Type B pancreatic cell (in vitro differentiated cells): ENCODE measurements around the gene NPRL2. TPM values are rescaled to one million over a fixed set of nuclear protein-coding genes. Genes with fewer than 3 reads are reported as not detected.
A peak's percentile ranks its signal among the peaks of the same experiment; 100 is the strongest.

Experiments
- DNase-seq: peaks from one replicate; pipeline ENCODE4 v3.0.0; 2021; ENCODE audit warnings: mixed read lengths; ENCODE audit not compliant: unreplicated experiment; ENCODE audit errors: extremely low spot score
- H3K27ac Mint-ChIP-seq: 2 replicates; pipeline ENCODE4 v1.8.0; 2021; ENCODE audit warnings: mild to moderate bottlenecking, mixed read lengths
- H3K27me3 Mint-ChIP-seq: 2 replicates; pipeline ENCODE4 v1.8.0; 2021; ENCODE audit warnings: mixed read lengths
- H3K36me3 Mint-ChIP-seq: 2 replicates; pipeline ENCODE4 v1.8.0; 2021; ENCODE audit warnings: mixed read lengths
- H3K4me1 Mint-ChIP-seq: one replicate; pipeline ENCODE4 v1.8.0; 2021; ENCODE audit warnings: mixed read lengths; ENCODE audit not compliant: unreplicated experiment
- H3K4me3 Mint-ChIP-seq: 2 replicates; pipeline ENCODE4 v1.8.0; 2021; ENCODE audit warnings: mild to moderate bottlenecking, mixed read lengths
- H3K9me3 Mint-ChIP-seq: 2 replicates; pipeline ENCODE4 v1.8.0; 2021; ENCODE audit warnings: mixed read lengths
- total RNA-seq: library from RNA; stranded (reverse); gene quantifications from 2 replicates; pipeline ENCODE4 v1.2.1, GENCODE V29; 2021; ENCODE audit warnings: low replicate concordance
- TF ChIP-seq, protein P1 (sequence below): fragments of 200-600 bp; sonication (generic); conservative IDR thresholded peaks from 2 replicates; pipeline ENCODE4 v1.5.0; 2021; ENCODE audit warnings: antibody characterized with exemption, mild to moderate bottlenecking

The NPRL2 gene
- total RNA-seq, 1 donor from 2014 or later = 27.9 TPM

DNA sequence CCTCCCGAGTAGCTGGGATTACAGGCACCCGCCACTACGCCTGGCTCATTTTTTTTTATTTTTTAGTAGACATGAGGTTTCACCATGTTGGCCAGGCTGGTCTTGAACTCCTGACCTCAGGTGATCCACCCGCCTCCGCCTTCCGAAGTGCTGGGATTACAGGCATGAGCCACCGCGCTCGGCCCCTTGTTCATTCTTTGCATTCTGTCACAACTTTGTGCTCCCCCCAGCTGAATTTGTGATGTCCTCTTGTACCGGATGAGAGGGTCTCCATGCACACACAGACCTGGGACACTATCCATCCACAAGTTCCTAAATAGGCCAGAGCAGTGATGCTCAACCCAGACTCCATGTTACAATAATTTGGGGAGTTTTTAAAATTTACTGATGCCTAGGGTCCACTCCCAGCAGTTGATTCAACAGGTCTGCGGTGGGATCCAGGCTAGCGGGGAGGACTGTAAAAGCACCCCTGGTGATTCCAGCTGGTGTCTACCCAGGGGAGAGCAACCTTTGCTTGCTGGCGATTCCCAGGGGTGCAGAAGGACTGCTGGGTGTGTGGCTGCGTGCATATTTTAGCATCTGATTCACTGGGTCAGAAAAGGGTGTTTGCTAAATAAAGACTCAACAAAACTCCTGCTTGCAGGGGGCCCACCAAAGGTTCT, 11.0 kb downstream of the NPRL2 start:
- H3K4me3 Mint-ChIP-seq = peak overlapping the region; percentile 36
- peaks cover 4% of the 10 kb centered on the region for H3K36me3 Mint-ChIP-seq
- peaks cover 53% of the 10 kb centered on the region for H3K27me3 Mint-ChIP-seq
- peaks cover 25% of the 10 kb centered on the region for H3K4me1 Mint-ChIP-seq
- no peaks in the 10 kb centered on the region for H3K9me3 Mint-ChIP-seq
- no peak overlapping the region for H3K27ac Mint-ChIP-seq
- no peak for DNase-seq
- TF ChIP-seq, protein P1, sequence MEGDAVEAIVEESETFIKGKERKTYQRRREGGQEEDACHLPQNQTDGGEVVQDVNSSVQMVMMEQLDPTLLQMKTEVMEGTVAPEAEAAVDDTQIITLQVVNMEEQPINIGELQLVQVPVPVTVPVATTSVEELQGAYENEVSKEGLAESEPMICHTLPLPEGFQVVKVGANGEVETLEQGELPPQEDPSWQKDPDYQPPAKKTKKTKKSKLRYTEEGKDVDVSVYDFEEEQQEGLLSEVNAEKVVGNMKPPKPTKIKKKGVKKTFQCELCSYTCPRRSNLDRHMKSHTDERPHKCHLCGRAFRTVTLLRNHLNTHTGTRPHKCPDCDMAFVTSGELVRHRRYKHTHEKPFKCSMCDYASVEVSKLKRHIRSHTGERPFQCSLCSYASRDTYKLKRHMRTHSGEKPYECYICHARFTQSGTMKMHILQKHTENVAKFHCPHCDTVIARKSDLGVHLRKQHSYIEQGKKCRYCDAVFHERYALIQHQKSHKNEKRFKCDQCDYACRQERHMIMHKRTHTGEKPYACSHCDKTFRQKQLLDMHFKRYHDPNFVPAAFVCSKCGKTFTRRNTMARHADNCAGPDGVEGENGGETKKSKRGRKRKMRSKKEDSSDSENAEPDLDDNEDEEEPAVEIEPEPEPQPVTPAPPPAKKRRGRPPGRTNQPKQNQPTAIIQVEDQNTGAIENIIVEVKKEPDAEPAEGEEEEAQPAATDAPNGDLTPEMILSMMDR = no peak

DNA sequence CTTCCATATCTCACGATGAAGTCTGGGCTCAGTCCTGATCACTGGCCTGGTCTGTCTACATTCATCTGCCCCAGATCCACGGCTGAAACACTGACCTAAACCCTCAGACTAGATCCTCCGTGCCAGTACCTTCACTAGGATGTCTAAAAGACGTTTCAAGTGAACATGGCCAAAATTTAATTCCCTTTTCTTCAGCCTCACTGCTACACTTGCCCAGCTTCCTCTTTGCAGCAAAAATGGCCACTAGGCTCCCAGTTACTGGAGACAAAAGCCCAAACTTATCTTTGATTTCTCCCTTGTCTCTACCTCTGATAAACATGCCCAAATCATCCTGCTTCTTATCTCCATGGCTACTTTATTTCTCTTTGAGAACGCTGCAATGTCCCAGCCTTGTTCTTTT, 11.6 kb downstream of the NPRL2 start:
- no peak for DNase-seq
- H3K27ac Mint-ChIP-seq = peak overlapping the region; percentile 98
- H3K36me3 Mint-ChIP-seq = peaks cover 4% of the 10 kb centered on the region
- peaks cover 50% of the 10 kb centered on the region for H3K27me3 Mint-ChIP-seq
- peaks cover 25% of the 10 kb centered on the region for H3K4me1 Mint-ChIP-seq
- H3K4me3 Mint-ChIP-seq = peak overlapping the region; percentile 98
- TF ChIP-seq, protein P1 = no peak
- no peaks in the 10 kb centered on the region for H3K9me3 Mint-ChIP-seq

DNA sequence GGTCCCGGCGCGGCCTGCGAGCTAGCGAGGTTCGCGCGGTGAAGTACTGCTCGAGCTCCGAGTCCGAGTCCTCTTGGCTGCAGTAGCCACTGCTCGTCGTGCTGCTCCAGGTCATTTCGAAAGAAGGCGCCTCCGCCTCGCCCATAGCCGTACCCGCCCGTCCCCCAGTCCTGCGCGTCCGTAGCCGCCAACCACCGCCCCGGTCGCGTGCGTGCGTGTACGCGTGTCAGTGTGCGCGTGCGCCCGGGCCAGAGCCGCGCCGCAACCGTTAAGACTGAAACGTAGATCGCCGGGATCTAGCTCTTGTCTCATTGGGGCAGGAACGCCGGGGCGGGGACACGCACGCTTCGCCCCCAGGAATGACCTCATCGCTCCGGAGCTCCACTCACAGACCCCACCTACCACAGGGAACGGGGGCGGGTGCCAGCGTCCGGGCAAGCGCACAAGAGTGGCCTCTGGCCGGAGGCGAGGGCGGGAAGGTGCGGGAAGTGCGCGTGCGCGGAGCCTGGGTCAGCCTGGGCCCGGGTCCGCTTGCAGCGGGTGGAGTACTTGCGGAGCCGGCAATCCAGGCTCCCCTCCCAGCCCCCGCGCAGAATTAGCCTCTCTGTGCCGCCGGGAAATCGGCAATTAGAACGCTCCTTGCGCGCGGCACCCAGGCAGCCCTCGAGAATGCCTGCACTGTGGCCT, 13.3 kb downstream of the NPRL2 start:
- H3K27me3 Mint-ChIP-seq = peaks cover 35% of the 10 kb centered on the region
- peak overlapping the region; percentile 98 for H3K4me3 Mint-ChIP-seq
- H3K4me1 Mint-ChIP-seq = peaks cover 25% of the 10 kb centered on the region
- peaks cover 4% of the 10 kb centered on the region for H3K36me3 Mint-ChIP-seq
- DNase-seq = peak; percentile 99
- TF ChIP-seq, protein P1 = no peak
- H3K9me3 Mint-ChIP-seq = no peaks in the 10 kb centered on the region
- peak overlapping the region; percentile 98 for H3K27ac Mint-ChIP-seq

DNA sequence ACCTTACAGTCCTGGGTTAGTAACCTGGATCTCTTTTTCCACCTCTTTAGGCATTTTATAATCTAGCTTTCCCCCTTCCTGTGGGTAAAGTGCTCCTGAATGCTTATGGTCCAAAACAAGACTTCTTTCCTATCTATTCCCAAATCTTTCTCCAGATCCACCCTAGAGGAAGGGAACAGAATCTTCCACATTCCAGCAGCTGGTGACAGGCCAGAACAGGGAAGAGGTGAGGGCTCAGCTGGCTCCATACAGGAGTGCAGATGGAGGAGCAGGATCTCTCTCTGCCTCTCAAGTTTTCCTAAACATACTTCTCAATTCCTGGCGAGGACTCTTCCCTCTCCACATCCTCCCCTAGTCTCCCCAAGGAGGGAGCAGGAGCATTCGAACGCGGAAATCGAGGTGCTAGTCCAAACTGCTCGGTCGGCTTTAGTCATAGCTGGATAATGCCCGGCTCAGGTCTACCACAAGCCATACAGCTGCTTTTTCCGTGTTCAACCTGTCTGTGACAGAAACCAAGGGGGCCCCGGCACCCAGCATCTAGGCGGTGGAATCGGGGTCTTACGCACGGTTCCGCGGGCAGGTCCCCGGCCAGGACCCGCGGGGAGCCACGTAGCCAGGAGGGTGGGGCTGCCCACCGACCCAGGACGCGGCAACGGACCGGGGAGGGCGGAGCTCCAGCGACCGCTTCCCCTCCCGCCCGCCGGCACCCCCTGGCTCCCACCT, 14.0 kb downstream of the NPRL2 start:
- Mint-ChIP-seq H3K36me3 (peaks cover 4% of the 10 kb centered on the region), H3K4me1 (peaks cover 25% of the 10 kb centered on the region), H3K4me3 (peak overlapping the region; percentile 98), H3K27me3 (peaks cover 28% of the 10 kb centered on the region), H3K27ac (peak overlapping the region; percentile 98), H3K9me3 (no peaks in the 10 kb centered on the region)
- TF ChIP-seq, protein P1 = peak; percentile 27
- no peak for DNase-seq

DNA sequence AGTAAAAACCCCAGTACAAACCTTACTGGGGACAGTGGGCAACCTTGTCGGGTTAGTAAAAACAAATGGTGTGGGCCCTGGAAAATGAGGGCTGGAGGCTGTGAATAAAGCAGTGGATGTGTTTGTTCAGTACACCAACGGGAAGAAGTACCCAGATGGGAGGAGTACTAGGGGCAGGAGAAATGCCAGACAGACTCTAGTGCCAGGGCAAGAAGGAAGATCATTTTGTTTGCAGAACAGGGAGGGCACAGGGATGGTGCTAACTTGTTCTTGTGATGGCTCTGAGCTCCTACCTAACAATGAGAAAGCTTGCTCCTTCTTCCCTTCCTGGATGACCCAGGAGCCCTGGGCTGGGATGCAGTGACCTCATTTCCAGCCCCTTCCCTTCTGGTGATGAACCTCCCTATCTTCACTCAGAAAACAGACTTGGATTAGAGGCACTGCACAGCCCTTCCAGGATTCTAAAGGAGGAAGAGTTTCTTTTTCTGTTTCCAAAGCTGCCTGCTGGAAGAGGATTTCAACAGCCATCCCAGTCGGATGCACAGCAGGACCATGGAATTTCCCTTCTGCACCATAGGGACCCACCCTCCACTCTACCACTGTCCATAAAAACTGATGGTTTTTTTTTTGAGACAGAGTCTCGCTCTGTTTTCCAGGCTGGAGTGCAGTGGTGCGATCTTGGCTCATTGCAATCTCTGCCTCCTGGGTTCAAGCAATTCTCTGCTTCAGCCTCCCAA, 16.1 kb downstream of the NPRL2 start:
- H3K4me1 Mint-ChIP-seq = peaks cover 19% of the 10 kb centered on the region
- peak overlapping the region; percentile 39 for H3K27ac Mint-ChIP-seq
- no peak overlapping the region for H3K4me3 Mint-ChIP-seq
- TF ChIP-seq, protein P1 = no peak
- H3K27me3 Mint-ChIP-seq = peaks cover 11% of the 10 kb centered on the region
- no peaks in the 10 kb centered on the region for H3K9me3 Mint-ChIP-seq
- peaks cover 4% of the 10 kb centered on the region for H3K36me3 Mint-ChIP-seq
- DNase-seq = no peak
